NCI-H2196 treated with DMSO at 0.1 percent for 48 hours (cell line): Measurements from ENCODE around the gene SMARCAL1.

ENCODE experiments used
- DNase-seq: peaks from one replicate; lab custom pipeline; 2025; ENCODE audit not compliant: unreplicated experiment; lab: John Stamatoyannopoulos, UW

SMARCAL1 gene

DNA sequence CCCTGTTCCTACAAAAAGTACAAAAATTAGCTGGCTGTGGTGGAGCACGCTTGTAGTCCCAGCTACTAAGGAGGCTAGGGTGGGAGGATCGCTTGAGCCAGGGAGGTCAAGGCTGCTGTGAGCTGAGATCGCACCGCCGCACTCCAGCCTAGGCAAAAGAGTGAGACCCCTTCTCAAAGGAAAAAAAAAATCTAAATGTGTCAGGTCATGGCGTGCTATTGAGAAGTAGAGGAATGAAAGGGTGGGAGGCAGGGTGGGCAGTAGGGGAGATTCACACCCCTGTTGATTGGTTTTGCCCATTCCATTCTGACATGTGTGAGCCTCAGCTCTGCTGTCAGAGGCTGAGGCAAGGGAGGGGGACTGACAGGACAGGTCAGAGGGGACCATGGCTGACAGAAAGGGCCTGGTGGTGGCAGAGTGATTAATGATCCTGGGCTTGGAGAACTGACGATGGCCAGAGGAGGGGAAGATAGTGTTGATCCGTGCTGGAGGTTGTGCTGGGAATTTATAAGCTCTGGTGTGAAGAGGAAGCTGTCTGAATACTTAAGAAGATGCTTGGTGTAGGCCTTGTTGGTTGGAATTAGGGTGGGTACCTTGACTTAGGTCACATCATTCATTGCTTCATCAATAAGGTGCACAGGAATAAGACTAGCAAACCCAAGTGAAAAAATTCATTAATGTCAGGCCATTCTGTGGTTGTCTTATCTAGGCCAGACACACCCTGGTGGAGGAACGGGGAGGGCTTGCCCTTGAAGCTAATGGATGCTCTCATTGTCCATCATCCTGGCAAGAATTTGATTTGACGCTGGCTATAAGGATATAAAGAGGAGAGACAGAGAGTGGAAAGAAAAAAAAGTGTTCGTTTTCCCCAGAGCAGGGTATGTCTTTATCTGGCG is 19.1 kb upstream of the SMARCAL1 start:
- no peak for DNase-seq

DNA sequence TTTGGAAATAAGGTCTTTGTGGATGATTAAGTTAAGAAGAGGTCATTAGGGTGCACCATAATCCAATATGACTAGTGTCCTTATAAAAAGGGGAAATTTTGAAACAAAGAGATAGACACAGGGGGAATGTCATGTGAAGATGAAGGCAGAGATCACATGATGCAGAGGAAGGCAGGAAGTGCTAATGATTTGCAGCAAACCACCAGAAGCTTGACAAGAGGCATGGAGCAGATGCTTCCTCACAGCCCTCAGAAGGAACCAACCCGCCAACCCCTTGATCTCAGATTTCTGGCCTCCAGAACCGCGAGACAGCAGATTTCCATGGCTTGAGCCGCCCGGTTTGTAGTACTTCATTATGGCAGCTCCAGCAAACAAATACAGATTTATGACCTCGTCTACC is 17.4 kb upstream of the SMARCAL1 start:
- no peak for DNase-seq

DNA sequence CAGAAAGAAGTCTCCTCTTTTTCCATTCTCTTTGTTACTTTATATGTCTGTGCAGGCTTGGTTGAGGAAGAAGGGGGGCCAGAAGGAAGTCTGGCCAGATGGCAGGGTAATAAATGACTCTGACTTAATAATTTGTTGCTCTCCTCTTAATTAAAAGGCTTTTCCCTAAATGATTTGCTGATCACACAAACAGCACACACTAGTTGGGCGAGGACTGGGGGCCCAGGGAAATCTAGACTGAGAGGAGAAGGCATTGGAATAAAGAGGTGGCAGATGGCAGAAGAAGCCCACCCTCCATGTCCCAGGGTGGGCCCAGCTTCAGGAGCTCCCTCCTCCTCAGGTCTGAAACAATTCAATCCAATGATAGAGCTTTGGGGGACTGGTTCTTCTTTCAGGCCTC is 12.7 kb upstream of the SMARCAL1 start:
- DNase-seq = no peak

DNA sequence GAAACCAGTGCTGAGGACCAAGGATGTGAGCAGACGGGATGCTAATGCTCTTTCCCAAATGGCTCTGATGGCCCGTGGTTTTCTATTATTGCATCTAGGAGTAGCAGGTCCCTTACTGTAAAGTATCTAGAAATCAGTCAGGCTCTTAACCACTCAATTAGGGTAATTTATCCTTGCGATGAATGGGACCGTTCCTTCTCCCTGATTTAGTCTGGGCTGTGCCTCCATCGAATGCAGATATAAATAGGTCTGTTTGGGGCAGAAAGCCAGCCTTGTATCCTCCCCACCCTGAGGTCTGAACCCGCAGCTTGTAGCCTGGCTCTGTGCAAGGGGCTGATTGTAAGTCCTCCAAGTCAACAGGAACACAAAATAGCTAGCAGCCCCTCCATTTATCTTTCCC is 9.5 kb upstream of the SMARCAL1 start:
- DNase-seq = no peak

DNA sequence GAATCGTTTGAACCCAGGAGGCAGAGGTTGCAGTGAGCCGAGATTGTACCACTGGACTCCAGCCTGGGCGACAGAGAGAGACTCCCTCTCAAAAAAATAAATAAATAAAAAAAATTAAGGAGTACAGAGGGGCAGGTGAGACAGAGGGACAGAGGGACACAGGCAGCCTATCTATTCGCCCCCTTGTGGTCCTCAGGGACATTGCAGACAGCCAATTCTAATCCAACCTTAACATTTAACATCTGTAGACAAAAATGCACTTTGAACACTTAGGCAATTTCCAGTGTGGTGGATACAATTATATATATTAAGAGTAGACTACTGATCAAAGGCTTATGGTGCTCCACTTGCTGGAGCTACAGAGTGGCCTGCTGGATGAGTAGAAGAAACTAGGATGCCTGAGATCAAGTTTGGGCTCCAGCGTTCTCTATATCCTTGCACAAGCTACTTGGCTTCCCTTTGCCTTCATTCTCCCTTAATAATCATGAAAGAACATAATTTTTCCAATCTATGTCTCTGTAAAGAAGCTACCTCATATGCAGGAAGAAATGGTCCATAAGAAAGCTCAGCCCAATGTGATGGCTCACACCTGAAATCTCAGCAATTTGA is 8.2 kb upstream of the SMARCAL1 start:
- DNase-seq = no peak

DNA sequence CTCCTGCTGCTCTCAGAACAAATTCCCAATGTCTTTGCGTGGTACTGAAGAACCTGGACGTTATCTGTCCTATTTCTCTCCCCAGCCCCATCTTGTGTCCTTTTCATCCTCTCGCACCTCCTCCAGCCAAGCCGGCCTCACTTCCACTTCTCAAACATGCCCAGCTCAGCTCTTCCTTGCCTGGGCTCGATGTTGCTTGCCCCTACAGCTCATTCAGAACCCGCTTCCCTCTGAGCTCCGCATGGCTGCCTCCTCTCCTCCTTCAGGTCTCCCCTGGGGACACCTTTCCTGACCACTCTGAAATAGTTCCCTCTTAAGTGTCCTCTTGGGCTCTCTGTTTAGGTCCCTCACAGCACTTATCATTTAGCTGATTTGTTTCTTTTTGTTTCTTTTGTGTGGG is 6.7 kb upstream of the SMARCAL1 start:
- no peak for DNase-seq

DNA sequence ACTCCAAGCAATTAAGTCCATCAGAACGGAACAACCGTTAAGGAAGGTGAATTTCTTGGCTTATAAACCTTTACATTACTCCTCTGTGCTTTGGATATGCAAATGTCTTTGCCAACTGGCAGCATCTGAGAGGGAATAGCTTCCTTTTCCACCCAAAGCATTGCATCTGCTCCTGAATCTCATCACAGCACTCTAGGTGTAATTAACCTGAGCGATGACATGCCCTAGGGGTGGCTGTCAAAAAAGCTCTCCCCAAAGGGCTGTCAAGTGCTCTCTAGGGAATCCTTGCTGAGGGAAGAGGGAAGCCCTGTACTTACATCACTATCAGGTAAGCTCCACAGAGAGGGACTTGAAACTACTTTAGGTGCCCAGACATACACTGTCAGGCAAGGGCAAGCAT is 5.5 kb upstream of the SMARCAL1 start:
- DNase-seq = no peak

DNA sequence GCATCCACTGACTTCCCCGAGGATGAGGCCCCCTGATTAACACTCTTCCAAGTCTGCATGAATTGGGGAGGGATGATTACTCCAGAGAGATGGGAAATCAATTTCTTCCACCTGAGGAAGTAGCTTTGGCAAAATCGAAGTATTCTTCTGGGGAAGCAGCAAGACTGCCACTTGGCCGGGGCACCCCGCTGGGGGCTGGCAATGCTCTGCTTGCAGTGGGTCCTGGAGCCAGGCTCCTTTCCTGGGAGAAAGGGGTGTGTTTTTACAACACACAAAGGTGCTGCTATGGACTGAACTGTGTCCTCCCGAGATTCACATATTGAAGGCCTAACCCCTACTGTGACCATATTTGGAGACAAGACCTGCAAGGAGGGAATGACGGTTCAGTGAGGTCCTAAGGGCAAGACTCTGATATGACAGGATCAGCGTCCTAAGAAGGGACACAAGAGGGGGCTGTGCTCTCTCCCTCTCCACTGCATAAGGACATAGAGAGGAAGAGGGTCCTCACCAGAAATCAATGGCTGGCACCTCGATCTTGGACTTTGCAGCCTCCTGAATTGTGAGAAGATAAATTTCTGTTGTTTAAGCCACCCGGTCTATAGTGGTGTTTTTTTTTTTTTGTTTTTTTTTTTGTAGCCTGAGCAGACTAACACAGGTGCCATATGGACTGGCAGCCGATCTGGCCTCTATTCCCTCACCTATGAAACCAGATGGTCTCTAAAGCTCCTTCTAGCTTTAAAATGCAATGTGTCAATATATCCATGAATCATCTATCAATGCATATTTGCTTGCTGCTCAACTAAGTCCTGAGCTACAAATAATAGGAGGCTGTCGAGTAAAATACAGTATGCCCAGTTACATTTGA is 3.6 kb upstream of the SMARCAL1 start:
- DNase-seq = no peak

DNA sequence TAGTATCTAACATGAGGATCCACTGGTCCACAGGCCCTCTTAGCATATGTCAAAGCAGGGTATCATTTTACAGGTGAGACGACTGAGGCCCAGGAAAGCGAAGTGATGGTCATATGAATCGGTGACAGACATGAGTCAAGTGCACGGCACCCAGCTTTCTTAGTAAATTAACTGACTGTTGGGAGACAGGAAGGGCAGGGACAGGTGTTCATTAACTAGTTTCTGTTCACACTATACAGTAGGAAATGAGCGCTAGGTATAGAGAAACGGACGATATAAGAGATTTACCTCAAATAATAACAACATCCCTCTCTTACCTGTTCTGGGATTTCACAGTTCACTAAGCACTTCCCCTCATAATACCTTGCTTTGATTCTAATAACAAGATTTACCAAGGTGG is 1.7 kb upstream of the SMARCAL1 start:
- DNase-seq = no peak

DNA sequence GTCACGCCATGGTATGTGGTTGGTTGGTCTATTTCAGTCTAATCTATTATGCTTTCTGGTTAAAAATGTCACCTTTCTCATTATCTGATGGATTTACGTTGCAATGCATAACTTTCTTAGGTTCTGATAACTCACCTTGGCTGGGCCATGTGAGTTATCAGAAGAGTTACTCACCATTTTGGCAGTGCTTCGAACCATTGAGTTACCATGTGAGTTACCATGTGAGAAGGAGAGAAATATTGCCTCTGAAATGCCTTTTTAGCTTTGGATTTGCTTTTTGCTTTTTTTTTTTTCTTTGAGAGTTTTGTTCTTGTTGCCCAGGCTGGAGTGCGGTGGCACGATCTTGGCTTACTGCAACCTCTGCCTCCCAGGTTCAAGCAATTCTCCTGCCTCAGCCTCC is 1.6 kb downstream of the SMARCAL1 start:
- DNase-seq = no peak

DNA sequence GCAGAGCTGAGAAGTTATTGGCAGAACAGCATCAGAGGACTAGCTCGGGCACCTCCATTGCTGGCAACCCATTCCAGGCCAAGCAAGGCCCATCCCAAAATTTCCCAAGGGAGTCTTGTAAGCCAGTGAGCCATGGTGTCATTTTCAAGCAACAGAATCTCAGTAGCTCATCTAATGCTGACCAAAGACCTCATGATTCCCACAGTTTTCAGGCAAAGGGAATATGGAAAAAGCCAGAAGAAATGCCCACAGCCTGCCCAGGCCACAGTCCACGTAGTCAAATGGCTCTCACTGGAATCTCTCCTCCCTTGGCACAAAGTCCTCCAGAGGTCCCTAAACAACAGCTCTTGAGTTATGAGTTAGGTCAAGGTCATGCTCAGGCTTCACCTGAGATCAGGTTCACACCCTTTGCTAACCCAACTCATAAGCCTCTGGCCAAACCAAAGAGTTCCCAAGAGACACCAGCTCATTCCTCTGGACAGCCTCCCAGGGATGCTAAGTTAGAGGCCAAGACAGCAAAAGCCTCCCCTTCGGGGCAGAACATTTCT is 2.6 kb downstream of the SMARCAL1 start:
- DNase-seq = no peak

DNA sequence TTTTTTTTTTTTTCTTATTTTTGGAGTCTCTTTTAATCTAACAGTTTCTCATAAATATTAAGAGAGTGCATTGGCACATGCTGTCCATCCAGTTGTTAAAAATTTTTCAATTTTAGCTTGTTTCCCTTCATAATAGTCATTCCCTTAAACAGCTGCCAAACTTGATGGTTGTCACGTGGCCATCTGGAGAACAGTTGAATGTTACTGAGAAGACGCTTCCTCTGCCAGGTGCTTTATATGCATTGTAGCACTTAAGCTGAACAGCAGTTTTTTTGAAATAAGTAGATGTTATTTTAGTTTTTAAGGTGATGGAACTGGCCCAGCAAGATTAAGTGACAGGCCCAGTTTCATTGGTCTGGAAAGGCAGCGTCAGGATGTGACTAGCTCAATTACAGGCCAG is 3.3 kb downstream of the SMARCAL1 start:
- DNase-seq = no peak

DNA sequence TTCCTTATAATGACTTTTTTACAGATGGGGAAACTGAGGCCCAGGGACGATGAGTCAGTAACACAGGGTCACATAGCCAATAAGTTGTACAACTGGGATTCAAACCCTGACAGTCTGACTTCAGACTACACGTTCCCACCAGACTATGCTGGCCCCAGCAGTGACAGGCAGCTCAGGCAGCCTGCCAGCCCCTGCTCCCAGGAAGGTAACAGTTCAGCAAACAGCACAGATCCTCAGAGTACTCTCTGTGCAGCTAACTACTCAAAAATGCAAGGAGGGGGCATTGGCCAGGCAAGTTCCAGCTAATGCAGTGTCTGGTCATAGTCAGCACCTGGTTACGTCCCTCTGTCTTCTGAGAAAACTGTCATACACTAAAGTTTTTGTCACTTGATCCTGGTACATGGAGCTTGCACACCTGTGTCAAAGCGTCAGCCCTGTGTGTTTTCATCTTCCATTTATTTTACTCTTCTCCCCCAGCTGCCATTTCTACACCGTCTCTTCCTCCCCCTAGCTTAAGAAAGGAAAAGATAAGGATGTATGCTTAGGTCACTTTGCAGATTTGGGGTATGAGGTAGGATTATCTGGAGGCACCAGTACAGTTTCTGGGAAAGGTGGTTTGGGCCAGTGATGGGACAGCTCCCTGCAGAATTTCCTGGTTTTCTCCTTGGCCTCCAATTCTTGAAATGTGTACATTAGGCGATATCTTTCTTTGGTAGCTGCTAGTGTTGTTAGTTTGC is 4.5 kb downstream of the SMARCAL1 start:
- no peak for DNase-seq

DNA sequence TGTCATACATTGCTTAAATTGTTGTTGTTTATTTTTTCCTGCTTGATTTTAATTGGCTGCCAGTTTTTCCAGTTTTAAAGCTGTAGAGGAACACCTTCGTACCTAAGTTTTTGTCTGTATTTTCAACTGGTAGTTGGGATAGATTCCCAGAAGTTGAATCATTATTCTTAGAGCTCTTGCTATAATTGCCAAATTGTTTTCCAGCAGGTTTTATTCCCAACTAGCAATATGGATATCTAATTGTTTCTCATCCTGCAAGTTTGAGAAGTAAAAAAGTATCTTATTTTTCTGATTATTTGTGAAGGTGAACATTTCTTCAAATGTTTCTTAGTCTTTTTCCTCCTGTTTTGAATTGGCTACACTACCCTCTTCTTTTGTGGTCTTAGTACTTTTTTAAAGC is 6.7 kb downstream of the SMARCAL1 start:
- no peak for DNase-seq

DNA sequence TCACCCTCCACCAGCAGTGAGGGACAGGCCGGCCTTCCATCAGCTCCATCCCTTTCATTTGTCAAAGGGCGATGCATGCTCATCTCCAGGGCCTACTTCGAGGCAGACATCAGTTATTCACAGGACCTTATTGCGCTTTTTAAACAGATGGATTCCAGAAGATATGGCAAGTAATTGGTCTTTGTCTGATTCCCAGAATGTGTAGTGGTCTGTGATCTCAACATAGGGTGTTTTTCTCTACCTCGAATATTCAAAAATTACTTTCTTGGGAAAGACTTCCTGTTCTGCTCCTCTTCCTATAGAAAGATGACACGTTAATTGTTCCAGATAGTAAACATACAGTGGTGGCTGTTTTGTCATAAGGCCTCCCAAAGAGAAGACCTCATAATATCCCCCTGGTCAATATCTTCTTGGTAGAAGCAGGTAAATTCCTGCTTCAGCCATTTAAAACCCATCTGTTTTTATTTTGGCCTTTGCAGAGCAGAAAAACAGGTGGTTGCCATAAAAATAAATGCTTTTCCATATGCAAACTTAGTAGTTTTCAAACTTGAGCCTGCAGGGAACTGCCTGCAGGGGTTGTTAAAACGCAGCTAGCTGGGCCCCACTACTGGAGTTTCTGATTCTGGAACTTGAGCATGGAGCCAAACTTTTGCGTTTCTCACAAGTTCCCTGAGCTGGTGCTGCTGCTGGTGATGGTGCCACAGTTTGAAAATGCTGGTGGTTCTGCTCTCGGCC is 8.2 kb downstream of the SMARCAL1 start:
- DNase-seq = no peak

DNA sequence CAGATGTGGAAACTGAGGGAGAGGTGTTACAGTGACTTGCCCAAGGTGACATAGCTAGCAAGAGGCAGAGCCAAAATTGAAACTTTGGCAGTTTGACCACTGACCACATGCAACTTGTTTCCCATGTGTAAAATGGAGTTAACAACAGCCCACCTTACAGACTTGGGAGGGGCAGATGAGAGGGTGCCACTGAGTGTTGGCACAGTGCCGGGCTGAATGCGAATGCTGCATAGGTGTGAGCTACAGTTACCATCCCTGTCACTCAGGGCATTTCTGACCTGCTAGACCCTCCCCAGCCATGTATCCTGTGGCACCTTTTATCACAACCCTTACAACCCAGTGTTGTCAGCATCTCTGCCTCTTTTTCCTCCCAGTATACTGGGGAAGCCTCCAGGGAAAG is 10.8 kb downstream of the SMARCAL1 start:
- no peak for DNase-seq

DNA sequence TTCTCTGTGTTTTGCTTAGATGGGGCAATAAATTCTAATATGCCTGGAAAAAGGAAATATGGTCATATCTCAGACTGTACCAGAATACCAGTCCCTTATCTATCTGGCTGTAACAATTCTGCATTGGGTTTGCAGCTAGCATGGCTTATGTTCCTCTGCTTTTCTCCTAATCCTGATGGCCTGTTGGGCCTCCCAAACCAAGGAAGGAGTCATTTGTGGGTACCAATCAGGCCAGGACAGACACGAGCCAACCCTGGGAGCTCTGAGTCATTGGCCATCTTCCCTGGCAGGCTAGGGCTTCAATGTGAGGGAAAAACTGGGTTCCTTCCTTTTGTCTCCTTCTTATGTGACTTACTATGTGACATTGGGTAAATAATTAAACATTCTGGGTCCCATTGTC is 12.0 kb downstream of the SMARCAL1 start:
- no peak for DNase-seq

DNA sequence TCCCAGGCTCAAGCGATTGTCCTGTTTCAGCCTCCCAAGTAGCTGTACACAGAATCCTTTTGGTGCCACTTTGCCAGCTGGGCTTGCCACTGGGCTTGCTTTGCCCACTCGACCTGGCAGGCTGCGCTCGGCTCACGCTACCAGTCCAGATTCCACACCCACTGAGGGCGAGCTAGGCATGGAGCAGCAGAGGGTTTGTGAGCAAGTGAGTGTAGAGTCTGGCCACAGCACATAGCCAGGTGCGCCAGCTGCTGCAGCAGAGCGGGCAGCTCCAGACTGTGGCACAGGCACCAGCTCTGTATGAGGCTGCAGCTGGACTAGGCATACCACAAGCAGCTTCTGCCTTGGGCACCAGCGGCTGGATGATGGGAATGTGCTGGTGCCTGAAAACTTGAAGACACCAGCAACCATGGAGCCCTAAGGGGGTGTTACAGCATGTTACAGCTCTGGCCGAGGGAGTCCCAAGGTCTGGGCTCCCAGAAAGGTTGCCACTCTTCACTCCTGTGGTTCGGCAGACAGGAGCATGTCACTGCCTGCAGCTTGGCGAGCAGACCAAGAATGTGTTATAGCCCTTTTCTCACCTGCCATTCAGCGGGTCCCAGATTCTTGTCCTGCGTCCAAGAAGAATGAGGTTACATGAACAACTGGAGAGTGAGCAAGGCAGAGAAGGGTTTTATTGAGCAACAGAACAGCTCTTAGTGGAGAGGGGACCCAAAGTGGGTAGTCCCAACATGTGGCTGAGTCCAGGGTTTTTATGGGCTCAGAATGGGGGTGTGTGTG is 12.9 kb downstream of the SMARCAL1 start:
- DNase-seq = no peak

DNA sequence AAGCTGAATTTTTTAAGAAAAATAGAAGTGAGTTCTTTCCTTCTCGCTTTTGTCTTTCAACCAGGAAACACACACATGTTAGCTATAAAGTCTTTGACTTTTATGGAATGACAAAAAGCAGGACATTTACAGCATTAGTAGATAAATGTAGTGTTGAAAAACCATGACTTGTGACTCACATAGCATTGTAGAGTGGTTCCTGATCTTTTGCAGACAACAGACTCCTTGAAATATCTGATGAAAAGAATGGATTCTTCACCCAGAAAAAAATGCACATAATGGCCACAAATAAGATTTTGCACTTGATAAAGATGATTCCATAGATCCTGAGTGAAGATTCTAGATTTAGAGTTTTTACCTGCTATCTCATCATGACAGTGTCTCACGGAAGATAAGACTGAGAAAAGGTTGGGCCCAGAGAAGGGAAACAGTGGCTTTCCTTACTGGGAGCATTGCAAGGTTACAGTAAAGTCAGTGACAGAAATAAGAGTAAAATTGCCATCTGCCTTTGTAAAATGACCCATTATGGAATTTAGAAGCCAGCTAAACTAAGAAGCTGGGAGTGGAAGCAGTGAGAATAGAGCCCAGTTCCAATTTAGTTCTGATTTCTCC is 14.0 kb downstream of the SMARCAL1 start:
- DNase-seq = no peak
